ENCODE measurements around the gene POU2F1. TPM values are rescaled to one million over a fixed set of nuclear protein-coding genes. Genes with fewer than 3 reads are reported as not detected.

POU2F1 gene
- polyA plus RNA-seq, 1 donor from 2014 or later = 10.9 TPM

GRCh38 chr1:167247754-167248153 lies 27.1 kb downstream of the POU2F1 start:
- Histone ChIP-seq H3K36me3 (ENCODE audit: insufficient read depth, low read length) (no peaks in the 10 kb centered on the region), H3K9me2 (ENCODE audit: insufficient read depth, low read length) (no peaks in the 10 kb centered on the region), H3K9ac (ENCODE audit: low read length) (no peak overlapping the region), H3F3A (ENCODE audit: insufficient read depth, low read length, poor library complexity, severe bottlenecking) (no peaks in the 10 kb centered on the region), H3K4me2 (ENCODE audit: low read length) (no peak overlapping the region), H4K20me1 (ENCODE audit: insufficient read depth) (no peaks in the 10 kb centered on the region), H2AFZ (ENCODE audit: low read depth, low read length) (no peak overlapping the region), H3K79me2 (replicated peaks; ENCODE audit: insufficient read depth, low read length) (peaks cover 55% of the 10 kb centered on the region), H3K4me3 (ENCODE audit: low read length) (no peak overlapping the region), H3K27me3 (ENCODE audit: insufficient read depth, low read depth, low read length) (no peaks in the 10 kb centered on the region), H3K9me3 (ENCODE audit: low read length) (no peaks in the 10 kb centered on the region), H3K27ac (ENCODE audit: low read length) (no peak overlapping the region)
- TF ChIP-seq SMC3 (conservative IDR thresholded peaks at IDR 0.05; ENCODE audit: poor library complexity) (no peak), TAF1 (IDR thresholded peaks at IDR 0.05; ENCODE audit: low read depth) (no peak), MXI1 (conservative IDR thresholded peaks at IDR 0.05; ENCODE audit: poor library complexity, severe bottlenecking) (no peak), CTCF (IDR thresholded peaks at IDR 0.05; ENCODE audit: poor library complexity, severe bottlenecking) (no peak), POLR2AphosphoS5 (IDR thresholded peaks at IDR 0.05) (no peak), EP300 (conservative IDR thresholded peaks at IDR 0.05; ENCODE audit: poor library complexity, severe bottlenecking) (no peak), RAD21 (conservative IDR thresholded peaks at IDR 0.05) (no peak), EZH2 (IDR thresholded peaks at IDR 0.05; ENCODE audit: borderline replicate concordance, insufficient read depth, low read length, poor library complexity, severe bottlenecking) (no peak), REST (IDR thresholded peaks at IDR 0.05; ENCODE audit: borderline replicate concordance) (no peak)

- Histone ChIP-seq H4K20me1 (ENCODE audit: insufficient read depth) (no peaks in the 10 kb centered on the region), H3F3A (ENCODE audit: insufficient read depth, low read length, poor library complexity, severe bottlenecking) (no peaks in the 10 kb centered on the region), H3K4me2 (ENCODE audit: low read length) (no peak overlapping the region), H3K36me3 (ENCODE audit: insufficient read depth, low read length) (no peaks in the 10 kb centered on the region), H3K9me3 (ENCODE audit: low read length) (no peaks in the 10 kb centered on the region), H3K4me3 (ENCODE audit: low read length) (no peak overlapping the region), H3K9ac (ENCODE audit: low read length) (no peak overlapping the region), H2AFZ (ENCODE audit: low read depth, low read length) (no peak overlapping the region), H3K27me3 (ENCODE audit: insufficient read depth, low read depth, low read length) (no peaks in the 10 kb centered on the region), H3K9me2 (ENCODE audit: insufficient read depth, low read length) (no peaks in the 10 kb centered on the region), H3K79me2 (replicated peaks; ENCODE audit: insufficient read depth, low read length) (peaks cover 57% of the 10 kb centered on the region), H3K27ac (ENCODE audit: low read length) (no peak overlapping the region)
- TF ChIP-seq EP300 (conservative IDR thresholded peaks at IDR 0.05; ENCODE audit: poor library complexity, severe bottlenecking) (no peak), MXI1 (conservative IDR thresholded peaks at IDR 0.05; ENCODE audit: poor library complexity, severe bottlenecking) (no peak), EZH2 (IDR thresholded peaks at IDR 0.05; ENCODE audit: borderline replicate concordance, insufficient read depth, low read length, poor library complexity, severe bottlenecking) (no peak), CTCF (IDR thresholded peaks at IDR 0.05; ENCODE audit: poor library complexity, severe bottlenecking) (no peak), RAD21 (conservative IDR thresholded peaks at IDR 0.05) (no peak), TAF1 (IDR thresholded peaks at IDR 0.05; ENCODE audit: low read depth) (no peak), SMC3 (conservative IDR thresholded peaks at IDR 0.05; ENCODE audit: poor library complexity) (no peak)
Measured at GRCh38 chr1:167248707-167249642, 28.3 kb downstream of the POU2F1 start.
